Hematopoietic multipotent progenitor cell treated with erythropoietin and hydrocortisone succinate and interleukin-3 and kit ligand, for 15 days (in vitro differentiated cells): ENCODE data around the gene TGM4.
"Not testable (repeated sequence)": the region's sequence is repeated elsewhere in the genome, so short reads cannot be mapped to it uniquely, and the experiment has no call there.

ENCODE experiments used
- DNase-seq: peaks from one replicate; pipeline ENCODE4 v3.0.0-alpha.2; 2015; ENCODE audit warnings: low spot score

Gene TGM4

GRCh38 chr3:44874308-44874707, at the start of gene TGM4:
TGM4 (plus strand) TSS chr3:44874608; CDS start chr3:44874679, 71 bp downstream.
- DNase-seq, result no peak

- DNase-seq, result no peak
Observed at GRCh38 chr3:44825264-44825925, 49.0 kb upstream of the TGM4 start.

- DNase-seq, result no peak
Observed at GRCh38 chr3:44827196-44827595, 47.2 kb upstream of the TGM4 start.

- no peak for DNase-seq
Observed at GRCh38 chr3:44831232-44831631, 43.2 kb upstream of the TGM4 start.

GRCh38 chr3:44832032-44832431, 42.4 kb upstream of the TGM4 start:
- DNase-seq, result no peak

- no peak for DNase-seq
Observed at GRCh38 chr3:44832965-44833364, 41.4 kb upstream of the TGM4 start.

- DNase-seq, result no peak
Observed at GRCh38 chr3:44833394-44833793, 41.0 kb upstream of the TGM4 start.

- no peak for DNase-seq
Observed at GRCh38 chr3:44835684-44836083, 38.7 kb upstream of the TGM4 start.

GRCh38 chr3:44842376-44842775, 32.0 kb upstream of the TGM4 start:
- DNase-seq, result no peak

GRCh38 chr3:44845528-44846520, 28.6 kb upstream of the TGM4 start:
- DNase-seq, result no peak

- no peak for DNase-seq
Observed at GRCh38 chr3:44848634-44849033, 25.8 kb upstream of the TGM4 start.

GRCh38 chr3:44856663-44857062, 17.7 kb upstream of the TGM4 start:
- not testable (repeated sequence) for DNase-seq

- DNase-seq, result no peak
Observed at GRCh38 chr3:44860117-44860516, 14.3 kb upstream of the TGM4 start.

- DNase-seq, result peak; percentile 88
Observed at GRCh38 chr3:44861412-44862225, 12.8 kb upstream of the TGM4 start, which contains the start of gene TMEM42. TMEM42 (plus strand) TSS chr3:44861912; CDS start chr3:44861925, 13 bp downstream.

GRCh38 chr3:44862226-44862637, 12.2 kb upstream of the TGM4 start:
- peak; percentile 31 for DNase-seq

- DNase-seq, result no peak
Observed at GRCh38 chr3:44865272-44866035, 9.0 kb upstream of the TGM4 start.

GRCh38 chr3:44867421-44868111, 6.8 kb upstream of the TGM4 start:
- DNase-seq, result no peak

GRCh38 chr3:44870375-44871061, 3.9 kb upstream of the TGM4 start:
- DNase-seq, result no peak

GRCh38 chr3:44875596-44875995, 1.2 kb downstream of the TGM4 start:
- DNase-seq, result no peak

GRCh38 chr3:44877333-44877732, 2.9 kb downstream of the TGM4 start:
- no peak for DNase-seq
